ENCODE data around the gene UNK. TPM values are rescaled to one million over a fixed set of nuclear protein-coding genes. Genes with fewer than 3 reads are reported as not detected.

The UNK gene
- total RNA-seq, 4 donors from 2014 or later, result 18.0 to 23.7 (median 20.0) TPM

DNA sequence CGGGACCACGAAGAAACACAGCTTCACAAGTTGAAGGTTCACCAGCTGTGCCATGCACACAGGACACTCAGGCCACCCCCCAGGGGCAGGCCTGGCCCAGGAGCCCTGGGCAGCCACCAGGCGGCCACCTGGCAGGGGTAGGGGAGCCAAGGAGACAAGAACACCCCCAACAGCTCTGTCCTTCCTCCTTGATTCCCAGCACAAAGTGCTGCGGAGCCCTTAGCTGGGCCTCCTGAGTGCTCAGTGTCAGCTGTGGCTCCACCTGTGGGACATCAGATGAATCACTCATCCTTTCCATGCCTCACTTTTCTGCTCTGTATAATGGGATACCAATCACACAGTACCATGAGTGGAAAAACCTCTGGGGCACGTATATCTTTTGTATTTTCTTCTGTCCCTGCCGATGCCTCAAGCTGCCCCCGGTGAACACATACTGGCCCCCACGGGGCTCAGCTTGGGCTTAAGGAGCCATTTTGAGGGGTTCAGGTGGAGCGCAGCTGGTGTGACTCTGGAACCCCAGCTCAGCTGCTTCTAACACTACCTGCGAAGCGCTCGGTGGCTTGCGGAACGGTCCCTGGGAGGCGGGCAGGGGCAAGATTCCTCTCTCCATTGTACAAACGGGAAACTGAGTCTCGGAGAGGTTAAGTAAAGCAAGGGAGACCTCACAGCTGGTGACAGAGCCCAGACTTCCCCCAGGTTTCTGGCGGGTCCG, 31.6 kb upstream of the UNK start:
- Histone ChIP-seq H3K27me3 (no peaks in the 10 kb centered on the region), H3K4me3 (peak overlapping the region; percentile 55 to 66 (median 60)), H3K27ac (replicated peaks in 1 of 4) (peak overlapping the region in 2 of 4 donors; percentile 68 to 74), H3K9me3 (no peaks in the 10 kb centered on the region), H3K36me3 (peaks cover 0 to 86% (median 28%) of the 10 kb centered on the region in 4 donors), H3K4me1 (peaks cover 15 to 46% (median 38%) of the 10 kb centered on the region in 4 donors)
- intact Hi-C loops (cut with DNase I), result no loop called here
- WGBS, result 74% methylated on average over 9 of the region's 19 CpGs
- no peak for TF ChIP-seq EP300 (IDR thresholded peaks at IDR 0.05)
- no peak for TF ChIP-seq CTCF (IDR thresholded peaks at IDR 0.05)
- TF ChIP-seq POLR2AphosphoS5 (IDR thresholded peaks at IDR 0.05), result no peak
- no peak for TF ChIP-seq POLR2A (IDR thresholded peaks at IDR 0.05; ENCODE audit: low read depth)
- no peak for DNase-seq (ENCODE audit: extremely low spot score)

- intact Hi-C loops (cut with DNase I), result no loop called here
- 80% methylated on average over 1 of the region's 76 CpGs for WGBS
Measured at GRCh38 chr17:75753514-75754377, 30.9 kb upstream of the UNK start.

GRCh38 chr17:75754378-75755204, 30.0 kb upstream of the UNK start:
- Histone ChIP-seq H3K36me3 (peaks cover 0 to 88% (median 37%) of the 10 kb centered on the region in 4 donors), H3K4me1 (peaks cover 13 to 35% (median 32%) of the 10 kb centered on the region in 4 donors), H3K4me3 (peak overlapping the region; percentile 55 to 66 (median 60)), H3K27ac (replicated peaks in 1 of 4) (peak overlapping the region in 3 of 4 donors; percentile 68 to 74 (median 72)), H3K27me3 (no peaks in the 10 kb centered on the region), H3K9me3 (no peaks in the 10 kb centered on the region)
- intact Hi-C loops (cut with DNase I), result no loop called here
- no peak for DNase-seq (ENCODE audit: extremely low spot score)
- 76% methylated on average over 23 of the region's 27 CpGs for WGBS
- TF ChIP-seq POLR2A (IDR thresholded peaks at IDR 0.05; ENCODE audit: low read depth), result no peak
- TF ChIP-seq POLR2AphosphoS5 (IDR thresholded peaks at IDR 0.05), result peak in 1 of 2 donors; percentile 6

More at GRCh38 chr17:75753514-75754377, 30.9 kb upstream of the UNK start:
- Histone ChIP-seq H3K4me3 (peak overlapping the region; percentile 55 to 66 (median 60)), H3K36me3 (peaks cover 0 to 87% (median 35%) of the 10 kb centered on the region in 4 donors), H3K4me1 (peaks cover 15 to 43% (median 36%) of the 10 kb centered on the region in 4 donors), H3K27me3 (no peaks in the 10 kb centered on the region), H3K27ac (replicated peaks in 1 of 4) (peak overlapping the region; percentile 68 to 74 (median 70)), H3K9me3 (no peaks in the 10 kb centered on the region)
- no peak for TF ChIP-seq POLR2A (IDR thresholded peaks at IDR 0.05; ENCODE audit: low read depth)
- TF ChIP-seq EP300 (IDR thresholded peaks at IDR 0.05), result no peak
- TF ChIP-seq CTCF (IDR thresholded peaks at IDR 0.05), result peak; percentile 70 to 87 (median 71)
- peak; percentile 14 to 42 for TF ChIP-seq POLR2AphosphoS5 (IDR thresholded peaks at IDR 0.05)
- no peak for DNase-seq (ENCODE audit: extremely low spot score)

GRCh38 chr17:75755205-75755901, 29.3 kb upstream of the UNK start:
- Histone ChIP-seq H3K4me3 (no peak overlapping the region), H3K27ac (replicated peaks in 1 of 4) (no peak overlapping the region), H3K27me3 (no peaks in the 10 kb centered on the region), H3K4me1 (peaks cover 11 to 29% (median 25%) of the 10 kb centered on the region in 4 donors), H3K36me3 (peaks cover 0 to 93% (median 35%) of the 10 kb centered on the region in 4 donors), H3K9me3 (no peaks in the 10 kb centered on the region)
- intact Hi-C loops (cut with DNase I), result no loop called here
- TF ChIP-seq POLR2A (IDR thresholded peaks at IDR 0.05; ENCODE audit: low read depth) (no peak), EP300 (IDR thresholded peaks at IDR 0.05) (no peak), POLR2AphosphoS5 (IDR thresholded peaks at IDR 0.05) (no peak), CTCF (IDR thresholded peaks at IDR 0.05) (no peak)
- DNase-seq (ENCODE audit: extremely low spot score), result no peak
- 92% methylated on average over 17 of the region's 20 CpGs for WGBS

Data from esophagus muscularis mucosa (tissue), 4 donors.